ENCODE measurements around the gene DNASE1L2. TPM values are rescaled to one million over a fixed set of nuclear protein-coding genes. Genes with fewer than 3 reads are reported as not detected.

DNASE1L2 gene
- total RNA-seq, 1 donor from 2014 or later, result 3.4 TPM

DNA sequence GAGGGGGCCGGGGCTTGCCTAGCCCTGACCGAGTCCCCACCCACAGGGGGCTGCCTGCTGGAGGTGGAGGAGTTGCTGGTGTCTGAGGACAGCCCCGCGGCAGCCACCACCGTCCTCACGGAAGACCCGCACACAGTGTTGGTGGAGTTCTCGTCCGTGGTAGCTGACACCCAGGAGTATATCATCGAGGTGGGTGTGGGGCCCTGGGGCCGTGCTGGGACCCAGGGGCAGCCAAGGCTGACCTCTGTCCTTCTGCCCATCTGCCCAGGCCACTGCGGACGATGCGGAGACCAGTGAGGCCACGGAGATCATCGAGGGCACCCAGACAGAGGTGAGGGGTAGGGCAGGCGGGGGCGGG is 1.5 kb upstream of the DNASE1L2 start:
- H3K4me1 Mint-ChIP-seq (ENCODE audit: low read depth, unreplicated experiment), result no peaks in the 10 kb centered on the region
- peaks cover 7% of the 10 kb centered on the region for H3K27me3 Mint-ChIP-seq (ENCODE audit: unreplicated experiment)
- peaks cover 4% of the 10 kb centered on the region for H3K9me3 Mint-ChIP-seq (ENCODE audit: unreplicated experiment)
- no peak for DNase-seq
- H3K36me3 Mint-ChIP-seq (ENCODE audit: unreplicated experiment), result no peaks in the 10 kb centered on the region
- H3K27ac Mint-ChIP-seq (ENCODE audit: unreplicated experiment), result no peak overlapping the region
- no peak overlapping the region for H3K4me3 Mint-ChIP-seq (ENCODE audit: unreplicated experiment)
- TF ChIP-seq CTCF (IDR thresholded peaks at IDR 0.05; ENCODE audit: partially characterized antibody, unreplicated experiment), result no peak

- TF ChIP-seq CTCF (IDR thresholded peaks at IDR 0.05; ENCODE audit: partially characterized antibody, unreplicated experiment), result no peak
- Mint-ChIP-seq H3K4me1 (ENCODE audit: low read depth, unreplicated experiment) (no peaks in the 10 kb centered on the region), H3K27ac (ENCODE audit: unreplicated experiment) (no peak overlapping the region), H3K36me3 (ENCODE audit: unreplicated experiment) (no peaks in the 10 kb centered on the region), H3K27me3 (ENCODE audit: unreplicated experiment) (peaks cover 4% of the 10 kb centered on the region), H3K4me3 (ENCODE audit: unreplicated experiment) (no peak overlapping the region), H3K9me3 (ENCODE audit: unreplicated experiment) (peaks cover 4% of the 10 kb centered on the region)
- DNase-seq, result no peak
These were observed 1.0 kb upstream of the DNASE1L2 start for GRCh38 chr16:2235234-2235651.

DNA sequence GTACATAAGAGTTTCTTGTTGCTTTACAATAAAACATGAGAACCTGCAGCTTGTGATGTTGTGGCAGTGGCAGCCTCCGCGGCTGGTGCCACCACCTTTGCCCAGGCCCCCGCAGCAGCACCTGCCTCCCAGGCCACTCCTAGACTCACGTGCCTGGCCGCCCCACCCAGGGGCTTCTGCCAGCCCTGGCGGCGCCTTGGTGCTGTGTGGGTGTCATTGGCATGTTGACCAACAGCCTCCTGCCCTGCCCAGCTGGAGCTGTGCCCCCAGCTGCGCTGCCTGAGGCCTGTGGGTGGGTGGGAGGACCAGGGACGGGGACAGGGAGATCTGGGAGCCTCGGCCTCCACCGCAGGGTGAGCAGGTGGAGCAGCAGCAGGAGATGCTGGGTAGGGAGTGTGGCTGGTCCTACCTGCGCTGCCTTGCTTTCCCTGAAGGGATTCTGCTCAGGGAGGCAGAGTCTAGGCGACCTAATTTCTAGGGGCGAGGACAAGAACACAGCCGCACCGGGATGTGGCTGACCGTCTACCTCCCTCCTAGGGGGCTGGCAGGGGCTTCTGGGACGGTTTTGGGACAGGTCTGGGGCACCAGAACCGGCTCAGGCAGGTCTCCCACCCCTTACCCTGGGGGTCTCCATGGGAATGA is 428 bp upstream of the DNASE1L2 start:
- H3K36me3 Mint-ChIP-seq (ENCODE audit: unreplicated experiment), result no peaks in the 10 kb centered on the region
- no peak overlapping the region for H3K27ac Mint-ChIP-seq (ENCODE audit: unreplicated experiment)
- no peaks in the 10 kb centered on the region for H3K4me1 Mint-ChIP-seq (ENCODE audit: low read depth, unreplicated experiment)
- peak overlapping the region; percentile 30 for H3K4me3 Mint-ChIP-seq (ENCODE audit: unreplicated experiment)
- no peak for DNase-seq
- no peak for TF ChIP-seq CTCF (IDR thresholded peaks at IDR 0.05; ENCODE audit: partially characterized antibody, unreplicated experiment)
- peaks cover 4% of the 10 kb centered on the region for H3K27me3 Mint-ChIP-seq (ENCODE audit: unreplicated experiment)
- H3K9me3 Mint-ChIP-seq (ENCODE audit: unreplicated experiment), result peaks cover 4% of the 10 kb centered on the region

- no peaks in the 10 kb centered on the region for H3K4me1 Mint-ChIP-seq (ENCODE audit: low read depth, unreplicated experiment)
- DNase-seq, result no peak
- no peak for TF ChIP-seq CTCF (IDR thresholded peaks at IDR 0.05; ENCODE audit: partially characterized antibody, unreplicated experiment)
- H3K36me3 Mint-ChIP-seq (ENCODE audit: unreplicated experiment), result no peaks in the 10 kb centered on the region
- H3K9me3 Mint-ChIP-seq (ENCODE audit: unreplicated experiment), result peaks cover 5% of the 10 kb centered on the region
- no peak overlapping the region for H3K4me3 Mint-ChIP-seq (ENCODE audit: unreplicated experiment)
- peaks cover 4% of the 10 kb centered on the region for H3K27me3 Mint-ChIP-seq (ENCODE audit: unreplicated experiment)
- H3K27ac Mint-ChIP-seq (ENCODE audit: unreplicated experiment), result no peak overlapping the region
These were observed 848 bp downstream of the DNASE1L2 start for GRCh38 chr16:2237102-2237482.

DNA sequence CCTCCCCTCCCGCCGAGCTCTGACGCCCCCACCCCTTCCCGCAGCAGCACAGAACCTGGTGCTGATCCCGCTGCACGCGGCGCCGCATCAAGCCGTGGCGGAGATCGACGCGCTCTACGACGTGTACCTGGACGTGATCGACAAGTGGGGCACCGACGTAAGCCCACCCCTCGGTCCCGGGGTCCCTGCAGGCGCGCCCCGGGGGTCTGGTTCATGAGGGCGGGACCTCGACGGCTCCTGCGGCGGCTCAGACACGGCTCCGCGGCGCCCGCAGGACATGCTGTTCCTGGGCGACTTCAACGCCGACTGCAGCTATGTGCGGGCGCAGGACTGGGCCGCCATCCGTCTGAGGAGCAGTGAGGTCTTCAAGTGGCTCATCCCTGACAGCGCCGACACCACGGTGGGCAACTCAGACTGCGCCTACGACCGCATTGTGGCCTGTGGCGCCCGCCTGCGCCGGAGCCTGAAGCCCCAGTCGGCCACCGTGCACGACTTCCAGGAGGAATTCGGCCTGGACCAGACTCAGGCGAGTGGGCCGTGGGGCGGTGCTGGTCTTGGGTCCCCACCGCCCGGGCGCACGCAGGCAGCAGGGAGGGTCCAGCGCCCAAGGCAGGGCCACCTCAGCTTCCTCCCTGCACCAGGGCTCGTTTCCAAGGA is 1.4 kb downstream of the DNASE1L2 start:
- no peaks in the 10 kb centered on the region for H3K36me3 Mint-ChIP-seq (ENCODE audit: unreplicated experiment)
- no peaks in the 10 kb centered on the region for H3K4me1 Mint-ChIP-seq (ENCODE audit: low read depth, unreplicated experiment)
- TF ChIP-seq CTCF (IDR thresholded peaks at IDR 0.05; ENCODE audit: partially characterized antibody, unreplicated experiment), result no peak
- H3K4me3 Mint-ChIP-seq (ENCODE audit: unreplicated experiment), result no peak overlapping the region
- no peak overlapping the region for H3K27ac Mint-ChIP-seq (ENCODE audit: unreplicated experiment)
- DNase-seq, result no peak
- H3K27me3 Mint-ChIP-seq (ENCODE audit: unreplicated experiment), result peaks cover 4% of the 10 kb centered on the region
- peaks cover 9% of the 10 kb centered on the region for H3K9me3 Mint-ChIP-seq (ENCODE audit: unreplicated experiment)

Measured in glutamatergic neuron (in vitro differentiated cells).